ENCODE measurements around the gene SPATA19. TPM values are rescaled to one million over a fixed set of nuclear protein-coding genes. Genes with fewer than 3 reads are reported as not detected.

The SPATA19 gene
- total RNA-seq, 1 experiment from 2014 or later, result not detected

DNA sequence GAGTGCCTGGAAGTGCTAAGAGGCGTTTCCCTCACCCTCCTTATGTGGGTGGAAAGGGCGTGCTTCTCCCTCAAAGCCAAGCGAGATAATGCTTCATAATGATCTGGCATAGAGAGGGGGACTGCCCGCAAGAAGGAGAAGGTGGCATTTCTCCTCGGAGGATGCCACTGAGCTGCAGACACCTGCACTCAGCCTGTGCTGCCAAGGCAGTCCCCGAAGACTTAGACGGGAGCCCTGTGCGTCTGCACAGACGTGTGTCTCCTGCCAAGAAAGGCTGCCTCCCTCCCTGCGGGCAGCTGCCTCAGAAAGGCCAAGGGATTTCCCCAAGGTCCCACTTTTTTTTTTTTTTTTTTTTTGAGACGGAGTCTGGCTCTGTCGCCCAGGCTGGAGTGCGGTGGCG lies 48.1 kb upstream of the SPATA19 start:
- no peaks in the 10 kb centered on the region for H3K4me1 ChIP-seq (ENCODE audit: control insufficient read depth, insufficient read depth, low read length)
- TF ChIP-seq, protein P1, sequence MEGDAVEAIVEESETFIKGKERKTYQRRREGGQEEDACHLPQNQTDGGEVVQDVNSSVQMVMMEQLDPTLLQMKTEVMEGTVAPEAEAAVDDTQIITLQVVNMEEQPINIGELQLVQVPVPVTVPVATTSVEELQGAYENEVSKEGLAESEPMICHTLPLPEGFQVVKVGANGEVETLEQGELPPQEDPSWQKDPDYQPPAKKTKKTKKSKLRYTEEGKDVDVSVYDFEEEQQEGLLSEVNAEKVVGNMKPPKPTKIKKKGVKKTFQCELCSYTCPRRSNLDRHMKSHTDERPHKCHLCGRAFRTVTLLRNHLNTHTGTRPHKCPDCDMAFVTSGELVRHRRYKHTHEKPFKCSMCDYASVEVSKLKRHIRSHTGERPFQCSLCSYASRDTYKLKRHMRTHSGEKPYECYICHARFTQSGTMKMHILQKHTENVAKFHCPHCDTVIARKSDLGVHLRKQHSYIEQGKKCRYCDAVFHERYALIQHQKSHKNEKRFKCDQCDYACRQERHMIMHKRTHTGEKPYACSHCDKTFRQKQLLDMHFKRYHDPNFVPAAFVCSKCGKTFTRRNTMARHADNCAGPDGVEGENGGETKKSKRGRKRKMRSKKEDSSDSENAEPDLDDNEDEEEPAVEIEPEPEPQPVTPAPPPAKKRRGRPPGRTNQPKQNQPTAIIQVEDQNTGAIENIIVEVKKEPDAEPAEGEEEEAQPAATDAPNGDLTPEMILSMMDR (IDR thresholded peaks at IDR 0.05), result no peak
- TF ChIP-seq POLR2AphosphoS5 (IDR thresholded peaks at IDR 0.05; ENCODE audit: low read depth, low read length) (no peak), SIN3A (IDR thresholded peaks at IDR 0.05; ENCODE audit: borderline replicate concordance, insufficient read depth, low read depth, low read length) (no peak), TCF7L2 (IDR thresholded peaks at IDR 0.05; ENCODE audit: low read depth, low read length) (no peak)
- TF ChIP-seq, protein P2, sequence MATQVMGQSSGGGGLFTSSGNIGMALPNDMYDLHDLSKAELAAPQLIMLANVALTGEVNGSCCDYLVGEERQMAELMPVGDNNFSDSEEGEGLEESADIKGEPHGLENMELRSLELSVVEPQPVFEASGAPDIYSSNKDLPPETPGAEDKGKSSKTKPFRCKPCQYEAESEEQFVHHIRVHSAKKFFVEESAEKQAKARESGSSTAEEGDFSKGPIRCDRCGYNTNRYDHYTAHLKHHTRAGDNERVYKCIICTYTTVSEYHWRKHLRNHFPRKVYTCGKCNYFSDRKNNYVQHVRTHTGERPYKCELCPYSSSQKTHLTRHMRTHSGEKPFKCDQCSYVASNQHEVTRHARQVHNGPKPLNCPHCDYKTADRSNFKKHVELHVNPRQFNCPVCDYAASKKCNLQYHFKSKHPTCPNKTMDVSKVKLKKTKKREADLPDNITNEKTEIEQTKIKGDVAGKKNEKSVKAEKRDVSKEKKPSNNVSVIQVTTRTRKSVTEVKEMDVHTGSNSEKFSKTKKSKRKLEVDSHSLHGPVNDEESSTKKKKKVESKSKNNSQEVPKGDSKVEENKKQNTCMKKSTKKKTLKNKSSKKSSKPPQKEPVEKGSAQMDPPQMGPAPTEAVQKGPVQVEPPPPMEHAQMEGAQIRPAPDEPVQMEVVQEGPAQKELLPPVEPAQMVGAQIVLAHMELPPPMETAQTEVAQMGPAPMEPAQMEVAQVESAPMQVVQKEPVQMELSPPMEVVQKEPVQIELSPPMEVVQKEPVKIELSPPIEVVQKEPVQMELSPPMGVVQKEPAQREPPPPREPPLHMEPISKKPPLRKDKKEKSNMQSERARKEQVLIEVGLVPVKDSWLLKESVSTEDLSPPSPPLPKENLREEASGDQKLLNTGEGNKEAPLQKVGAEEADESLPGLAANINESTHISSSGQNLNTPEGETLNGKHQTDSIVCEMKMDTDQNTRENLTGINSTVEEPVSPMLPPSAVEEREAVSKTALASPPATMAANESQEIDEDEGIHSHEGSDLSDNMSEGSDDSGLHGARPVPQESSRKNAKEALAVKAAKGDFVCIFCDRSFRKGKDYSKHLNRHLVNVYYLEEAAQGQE (IDR thresholded peaks at IDR 0.05; ENCODE audit: insufficient read depth in 1 of 2, low read depth in 2 of 2, low read length in 1 of 2), result no peak
- DNase-seq (ENCODE audit: low read depth, low spot score) (no peak), ATAC-seq (no peak)
- CTCF ChIA-PET, result no interaction called here
- intact Hi-C loops (cut with micrococcal nuclease; ENCODE audit: unreplicated experiment), result loop anchor here (10.0 kb wide), 1 partner anchor 61 kb away; the partner anchor contains the start of gene IGSF9B
- H3K27me3 ChIP-seq (ENCODE audit: control insufficient read depth, insufficient read depth, low read length), result peaks cover 6% of the 10 kb centered on the region
- no peaks in the 10 kb centered on the region for H3K36me3 ChIP-seq (ENCODE audit: control insufficient read depth, insufficient read depth, low read length)
- no peak overlapping the region for H3K27ac ChIP-seq (ENCODE audit: low read length)
- POLR2A ChIA-PET, result no interaction called here
- H3K9me3 ChIP-seq (ENCODE audit: control insufficient read depth, insufficient read depth, low read depth, low read length), result no peaks in the 10 kb centered on the region
- in situ Hi-C loops (cut with HindIII; ENCODE audit: low pct_unique_long_range_greater_than_20kb, low sequenced_read_pairs), result no loop called here
- no peak overlapping the region for H3K4me3 ChIP-seq (ENCODE audit: low read depth in 2 of 2, low read length in 2 of 2)
- BruUV-seq (replicated peaks), result no TSS peak

DNA sequence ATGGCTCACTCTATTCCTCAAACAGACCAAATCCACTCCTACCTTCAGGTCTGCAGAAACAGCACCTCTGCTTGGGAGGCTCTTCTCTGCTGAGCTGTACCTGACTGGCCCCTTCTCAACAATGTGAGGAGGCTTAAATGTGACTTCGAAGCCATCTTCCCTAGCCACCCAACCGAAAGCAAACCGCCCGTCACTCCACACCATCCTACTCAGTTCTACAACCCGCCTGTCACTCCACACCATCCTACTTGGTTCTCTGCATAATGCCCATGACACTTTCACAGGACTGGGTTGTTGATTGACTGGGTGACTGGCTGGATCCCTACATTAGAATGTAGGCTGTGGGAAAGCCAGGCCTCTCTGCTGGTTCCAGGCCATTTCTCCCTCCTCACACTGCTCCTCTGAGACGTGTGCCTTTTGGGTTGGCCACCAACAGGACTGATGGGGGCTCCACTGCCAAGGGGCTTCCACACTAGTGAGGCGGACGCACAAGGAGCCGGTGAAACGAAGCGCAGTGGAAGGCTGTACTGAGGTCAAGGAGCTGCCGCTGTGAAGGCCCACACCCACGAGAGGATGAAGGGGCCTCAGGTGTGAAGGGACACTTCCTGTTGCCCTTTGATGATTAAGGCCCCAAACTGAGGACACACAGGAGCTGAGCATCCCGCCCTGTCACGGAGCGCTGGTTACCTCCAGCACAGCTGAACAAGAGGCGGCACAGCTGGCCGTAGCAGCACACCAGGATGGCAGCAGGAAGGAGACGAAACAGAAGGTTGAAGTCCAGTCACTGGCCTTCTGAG lies 47.5 kb upstream of the SPATA19 start:
- no peaks in the 10 kb centered on the region for H3K9me3 ChIP-seq (ENCODE audit: control insufficient read depth, insufficient read depth, low read depth, low read length)
- peaks cover 7% of the 10 kb centered on the region for H3K27me3 ChIP-seq (ENCODE audit: control insufficient read depth, insufficient read depth, low read length)
- BruUV-seq (replicated peaks), result no TSS peak
- in situ Hi-C loops (cut with HindIII; ENCODE audit: low pct_unique_long_range_greater_than_20kb, low sequenced_read_pairs) (no loop called here), intact Hi-C loops (cut with micrococcal nuclease; ENCODE audit: unreplicated experiment) (loop anchor here (10.0 kb wide), 1 partner anchor 62 kb away; the partner anchor contains the start of gene IGSF9B)
- ChIA-PET CTCF (no interaction called here), POLR2A (no interaction called here)
- TF ChIP-seq SIN3A (IDR thresholded peaks at IDR 0.05; ENCODE audit: borderline replicate concordance, insufficient read depth, low read depth, low read length) (no peak), POLR2AphosphoS5 (IDR thresholded peaks at IDR 0.05; ENCODE audit: low read depth, low read length) (no peak), TCF7L2 (IDR thresholded peaks at IDR 0.05; ENCODE audit: low read depth, low read length) (no peak)
- TF ChIP-seq, protein P1 (IDR thresholded peaks at IDR 0.05), result no peak
- TF ChIP-seq, protein P2 (IDR thresholded peaks at IDR 0.05; ENCODE audit: insufficient read depth in 1 of 2, low read depth in 2 of 2, low read length in 1 of 2), result no peak
- no peak overlapping the region for H3K4me3 ChIP-seq (ENCODE audit: low read depth in 2 of 2, low read length in 2 of 2)
- no peak overlapping the region for H3K27ac ChIP-seq (ENCODE audit: low read length)
- H3K36me3 ChIP-seq (ENCODE audit: control insufficient read depth, insufficient read depth, low read length), result no peaks in the 10 kb centered on the region
- H3K4me1 ChIP-seq (ENCODE audit: control insufficient read depth, insufficient read depth, low read length), result no peaks in the 10 kb centered on the region
- no peak for DNase-seq (ENCODE audit: low read depth, low spot score)
- ATAC-seq, result no peak
